GM23338 (cell line): ENCODE data around the gene LEMD2. TPM values are rescaled to one million over a fixed set of nuclear protein-coding genes. Genes with fewer than 3 reads are reported as not detected.

Source experiments
- ATAC-seq: fragments of 200-7000 bp; cut with Tn5 transposase; 3 replicates; pipeline ENCODE4 v1.9.1; 2020
- DNase-seq: peaks from one replicate; pipeline ENCODE4 v3.0.0-alpha.2; 2015; ENCODE audit warnings: low spot score
- H2AFZ ChIP-seq: fragments of 200-600 bp; sonication (generic); 2 replicates; pipeline ENCODE4 v1.8.0; 2016; ENCODE audit warnings: antibody characterized with exemption, mild to moderate bottlenecking, moderate library complexity
- H3F3A ChIP-seq: fragments of 200-600 bp; sonication (generic); replicated peaks from 2 replicates; pipeline ENCODE4 v1.8.0; 2017; ENCODE audit warnings: antibody characterized with exemption, mixed run types, low read depth
- H3K27ac ChIP-seq: fragments of 200-600 bp; sonication (generic); 2 replicates; pipeline ENCODE4 v1.6.1; 2016; ENCODE audit warnings: low read depth
- H3K27me3 ChIP-seq: fragments of 200-600 bp; sonication (generic); 2 replicates; pipeline ENCODE4 v1.8.0; 2016; ENCODE audit warnings: mild to moderate bottlenecking, mixed run types, moderate library complexity; ENCODE audit not compliant: insufficient read depth
- H3K36me3 ChIP-seq: fragments of 200-600 bp; sonication (generic); 2 replicates; pipeline ENCODE4 v1.8.0; 2016; ENCODE audit warnings: mild to moderate bottlenecking; ENCODE audit not compliant: insufficient read depth
- H3K4me1 ChIP-seq: fragments of 200-600 bp; sonication (generic); 2 replicates; pipeline ENCODE4 v1.8.0; 2016; ENCODE audit warnings: mild to moderate bottlenecking, moderate library complexity; ENCODE audit not compliant: insufficient read depth
- H3K4me2 ChIP-seq: fragments of 200-600 bp; sonication (generic); 2 replicates; pipeline ENCODE4 v1.7.1; 2017; ENCODE audit warnings: mixed run types
- H3K4me3 ChIP-seq: fragments of 200-600 bp; sonication (generic); 2 replicates; pipeline ENCODE4 v1.6.1; 2016; ENCODE audit warnings: mixed run types
- H3K79me2 ChIP-seq: fragments of 200-600 bp; sonication (generic); replicated peaks from 2 replicates; pipeline ENCODE4 v1.8.0; 2017; ENCODE audit warnings: mild to moderate bottlenecking; ENCODE audit not compliant: insufficient read depth
- H3K9me2 ChIP-seq: fragments of 200-600 bp; sonication (generic); 2 replicates; pipeline ENCODE4 v1.8.0; 2017; ENCODE audit not compliant: insufficient read depth
- H4K20me1 ChIP-seq: fragments of 200-600 bp; sonication (generic); replicated peaks from 2 replicates; pipeline ENCODE4 v1.8.0; 2017; ENCODE audit warnings: mild to moderate bottlenecking; ENCODE audit not compliant: insufficient read depth
- H3K27ac Mint-ChIP-seq: 2 replicates; pipeline ENCODE4 v1.8.0; 2020; ENCODE audit warnings: inconsistent platforms, mild to moderate bottlenecking, moderate library complexity, mixed read lengths
- H3K27me3 Mint-ChIP-seq: 3 replicates; pipeline ENCODE4 v1.8.0; 2022; ENCODE audit warnings: low read depth, mild to moderate bottlenecking, moderate library complexity, mixed read lengths, inconsistent platforms; ENCODE audit not compliant: insufficient read depth, poor library complexity
- H3K36me3 Mint-ChIP-seq: 3 replicates; pipeline ENCODE4 v1.8.0; 2021; ENCODE audit warnings: low read depth, mild to moderate bottlenecking, inconsistent platforms, moderate library complexity, mixed read lengths
- H3K4me1 Mint-ChIP-seq: 3 replicates; pipeline ENCODE4 v1.8.0; 2020; ENCODE audit warnings: mild to moderate bottlenecking, inconsistent platforms, mixed read lengths
- H3K4me3 Mint-ChIP-seq: 3 replicates; pipeline ENCODE4 v1.8.0; 2021; ENCODE audit warnings: moderate library complexity, mild to moderate bottlenecking, inconsistent platforms, mixed read lengths
- H3K9me3 Mint-ChIP-seq: 3 replicates; pipeline ENCODE4 v1.8.0; 2020; ENCODE audit warnings: moderate library complexity, mild to moderate bottlenecking, inconsistent platforms, mixed read lengths
- CTCF ChIP-seq, 2 experiments: fragments of 200-600 bp in 1 of 2; sonication (generic) in 1 of 2; conservative IDR thresholded peaks; 2 replicates each; pipeline versions ENCODE4 v1.5.1 to v1.6.1; 2016 to 2017; ENCODE audit warnings: antibody characterized with exemption in 2 of 2, low read depth in 2 of 2, mild to moderate bottlenecking in 2 of 2, moderate library complexity in 1 of 2
- EZH2 ChIP-seq: fragments of 200-600 bp; sonication (generic); IDR thresholded peaks from one replicate; pipeline ENCODE4 v1.8.0; 2017; ENCODE audit warnings: antibody characterized with exemption, mild to moderate bottlenecking, low read depth; ENCODE audit not compliant: unreplicated experiment
- JUNB ChIP-seq: IDR thresholded peaks from one replicate; pipeline ENCODE4 v1.6.1; 2016; ENCODE audit warnings: antibody characterized with exemption; ENCODE audit not compliant: unreplicated experiment
- ZNF462 ChIP-seq: fragments of 250-450 bp; sonication (Bioruptor Pico); IDR thresholded peaks from 2 replicates; pipeline ENCODE4 v1.5.0; 2020; ENCODE audit warnings: mild to moderate bottlenecking, moderate library complexity
- polyA plus RNA-seq: library from polyadenylated mRNA; unstranded; fragments of >200 nt; fragmentation: Nextera tagmentation; extraction: Ambion mirVana; gene quantifications from 2 replicates; pipeline ENCODE4 v1.2.1, GENCODE V29; 2016
- total RNA-seq: library from RNA; depleted of rRNA; stranded (reverse); fragments of >200 nt; shearing (Covaris generic); gene quantifications from 2 replicates; pipeline ENCODE4 v1.2.3, GENCODE V29; 2014

LEMD2 gene
- total and polyA plus RNA-seq, 2 experiments from 2014 or later, result 28.6 to 64.7 TPM

- TF ChIP-seq ZNF462, result no peak
Measured at GRCh38 chr6:33791620-33792019, 2.7 kb upstream of the LEMD2 start (continued).

- H3K4me3 Mint-ChIP-seq, result peak overlapping the region; percentile 5; the same call in 2 of the 3 replicates
- peak overlapping the region; percentile 95 for H3K27ac Mint-ChIP-seq
Measured at GRCh38 chr6:33790910-33791309, 2.0 kb upstream of the LEMD2 start.

More at GRCh38 chr6:33790910-33791309, 2.0 kb upstream of the LEMD2 start:
- Histone ChIP-seq H3K36me3 (no peaks in the 10 kb centered on the region), H2AFZ (no peak overlapping the region), H3K4me3 (no peak overlapping the region), H4K20me1 (no peaks in the 10 kb centered on the region), H3K27ac (no peak overlapping the region), H3K79me2 (peaks cover 25% of the 10 kb centered on the region), H3K4me2 (no peak overlapping the region), H3K27me3 (no peaks in the 10 kb centered on the region; the same call in 1 of the 2 replicates), H3F3A (peaks cover 21% of the 10 kb centered on the region; the same call in 1 of the 2 replicates), H3K4me1 (peaks cover 67% of the 10 kb centered on the region), H3K9me2 (peaks cover 4% of the 10 kb centered on the region; the same call in 1 of the 2 replicates)
- DNase-seq (no peak), ATAC-seq (peak; percentile 7)
- Mint-ChIP-seq H3K27me3 (peaks cover 10% of the 10 kb centered on the region), H3K36me3 (peaks cover 8% of the 10 kb centered on the region; the same call in 2 of the 3 replicates), H3K4me1 (peaks cover 82% of the 10 kb centered on the region), H3K9me3 (no peaks in the 10 kb centered on the region)
- no peak for TF ChIP-seq CTCF (conservative IDR thresholded peaks at IDR 0.05; ENCODE audit: low read depth in 2 of 2)
- TF ChIP-seq EZH2, result no peak
- no peak for TF ChIP-seq ZNF462
- TF ChIP-seq JUNB, result no peak
